Panc1 (cell line): ENCODE results near the gene EEA1. TPM values are rescaled to one million over a fixed set of nuclear protein-coding genes. Genes with fewer than 3 reads are reported as not detected.

Source experiments
- ATAC-seq: fragments of 200-7000 bp; cut with Tn5 transposase; 2 replicates; pipeline ENCODE4 v1.9.1; 2020; ENCODE audit warnings: mild to moderate bottlenecking, moderate library complexity
- BruUV-seq: library from RNA; stranded (reverse); fragments of 400-500 nt; replicated peaks from 2 replicates; lab custom pipeline; 2021; lab: Mats Ljungman, UMichigan
- CTCF ChIA-PET: fragments of 300-600 bp; sonication (Branson Sonifier 250); formaldehyde crosslinking; loops from one replicate; lab custom pipeline; 2022; ENCODE audit warnings: antibody characterized with exemption; lab: Charles Lee
- POLR2A ChIA-PET: fragments of 300-600 bp; sonication (Branson Sonifier 250); formaldehyde crosslinking; loops from one replicate; lab custom pipeline; 2022; ENCODE audit warnings: antibody characterized with exemption; lab: Charles Lee
- DNase-seq: peaks from one replicate; pipeline ENCODE4 v3.0.0-alpha.2; 2010; ENCODE audit warnings: low read depth, low spot score
- H3K27ac ChIP-seq: 2 replicates; pipeline ENCODE4 v1.5.1; 2011; ENCODE audit warnings: mild to moderate bottlenecking, low read length, inconsistent platforms
- H3K27me3 ChIP-seq: fragments of 200-500 bp; sonication (Bioruptor generic); 2 replicates; pipeline ENCODE4 v1.6.0; 2014; ENCODE audit warnings: low read length, inconsistent platforms; ENCODE audit not compliant: control insufficient read depth, insufficient read depth
- H3K36me3 ChIP-seq: fragments of 200-500 bp; sonication (Bioruptor generic); 2 replicates; pipeline ENCODE4 v1.5.1; 2014; ENCODE audit warnings: inconsistent platforms, mild to moderate bottlenecking, low read length, moderate library complexity; ENCODE audit not compliant: control insufficient read depth, insufficient read depth
- H3K4me1 ChIP-seq: 2 replicates; pipeline ENCODE4 v1.5.1; 2011; ENCODE audit warnings: inconsistent platforms, mild to moderate bottlenecking, low read length, moderate library complexity; ENCODE audit not compliant: control insufficient read depth, insufficient read depth
- H3K4me3 ChIP-seq, 2 experiments: 2 replicates each; pipeline ENCODE4 v1.5.1; 2011 to 2012; ENCODE audit warnings: low read depth in 2 of 2, low read length in 2 of 2, mild to moderate bottlenecking in 2 of 2, inconsistent platforms in 1 of 2, moderate library complexity in 1 of 2
- H3K9me3 ChIP-seq: fragments of 200-500 bp; sonication (Bioruptor generic); 2 replicates; pipeline ENCODE4 v1.5.1; 2014; ENCODE audit warnings: low read depth, mild to moderate bottlenecking, inconsistent platforms, low read length, moderate library complexity; ENCODE audit not compliant: control insufficient read depth, insufficient read depth
- POLR2AphosphoS5 ChIP-seq: IDR thresholded peaks from 2 replicates; pipeline ENCODE4 v1.6.1; 2012; ENCODE audit warnings: mild to moderate bottlenecking, low read depth, low read length, moderate library complexity
- SIN3A ChIP-seq: IDR thresholded peaks from 2 replicates; pipeline ENCODE4 v1.6.1; 2012; ENCODE audit warnings: low read depth, mild to moderate bottlenecking, low read length, moderate library complexity, borderline replicate concordance; ENCODE audit not compliant: insufficient read depth
- TCF7L2 ChIP-seq: IDR thresholded peaks from 2 replicates; pipeline ENCODE4 v1.6.1; 2011; ENCODE audit warnings: mild to moderate bottlenecking, low read depth, low read length, inconsistent platforms
- in situ Hi-C: cut with HindIII; loops from 2 replicates; pipeline ENCODE4 v1.10.0; 2016; ENCODE audit warnings: low sequenced_read_pairs, low pct_unique_long_range_greater_than_20kb
- intact Hi-C: fragments of 100-400 bp; cut with micrococcal nuclease; formaldehyde crosslinking; loops from one replicate; pipeline ENCODE4 v1.10.0; 2022; ENCODE audit not compliant: unreplicated experiment
- total RNA-seq: library from RNA; stranded (reverse); gene quantifications from one replicate; pipeline ENCODE4 v1.2.1, GENCODE V29; 2021; ENCODE audit not compliant: unreplicated experiment
- TF ChIP-seq, protein P1 (sequence below): fragments of 450-650 bp; IDR thresholded peaks from 2 replicates; pipeline ENCODE4 v1.5.1; 2017; ENCODE audit warnings: mild to moderate bottlenecking
- TF ChIP-seq, protein P2 (sequence below), 2 experiments: IDR thresholded peaks; 2 replicates each; pipeline ENCODE4 v1.6.1; 2011 to 2012; ENCODE audit warnings: low read depth in 2 of 2, control low read depth in 1 of 2, low read length in 1 of 2, mild to moderate bottlenecking in 1 of 2, moderate library complexity in 1 of 2; ENCODE audit not compliant: insufficient read depth in 1 of 2

The EEA1 gene
- total RNA-seq, 1 experiment from 2014 or later: 15.1 TPM

GRCh38 chr12:92732716-92733115, 196.4 kb downstream of the EEA1 start:
- POLR2A ChIA-PET: interaction anchor here (0.6 kb wide), 1 partner anchor 214 kb away, joined by 3 read pairs; no protein-coding TSS in a partner anchor
- Histone ChIP-seq H3K9me3 (no peaks in the 10 kb centered on the region), H3K27me3 (0 out of 2 replicates have a peak, but pooled peaks cover 2% of the 10 kb centered on the region), H3K36me3 (no peaks in the 10 kb centered on the region), H3K27ac (no peak overlapping the region), H3K4me1 (no peaks in the 10 kb centered on the region), H3K4me3 (no peak overlapping the region)
- in situ Hi-C loops: no loop called here
- TF ChIP-seq, protein P1, sequence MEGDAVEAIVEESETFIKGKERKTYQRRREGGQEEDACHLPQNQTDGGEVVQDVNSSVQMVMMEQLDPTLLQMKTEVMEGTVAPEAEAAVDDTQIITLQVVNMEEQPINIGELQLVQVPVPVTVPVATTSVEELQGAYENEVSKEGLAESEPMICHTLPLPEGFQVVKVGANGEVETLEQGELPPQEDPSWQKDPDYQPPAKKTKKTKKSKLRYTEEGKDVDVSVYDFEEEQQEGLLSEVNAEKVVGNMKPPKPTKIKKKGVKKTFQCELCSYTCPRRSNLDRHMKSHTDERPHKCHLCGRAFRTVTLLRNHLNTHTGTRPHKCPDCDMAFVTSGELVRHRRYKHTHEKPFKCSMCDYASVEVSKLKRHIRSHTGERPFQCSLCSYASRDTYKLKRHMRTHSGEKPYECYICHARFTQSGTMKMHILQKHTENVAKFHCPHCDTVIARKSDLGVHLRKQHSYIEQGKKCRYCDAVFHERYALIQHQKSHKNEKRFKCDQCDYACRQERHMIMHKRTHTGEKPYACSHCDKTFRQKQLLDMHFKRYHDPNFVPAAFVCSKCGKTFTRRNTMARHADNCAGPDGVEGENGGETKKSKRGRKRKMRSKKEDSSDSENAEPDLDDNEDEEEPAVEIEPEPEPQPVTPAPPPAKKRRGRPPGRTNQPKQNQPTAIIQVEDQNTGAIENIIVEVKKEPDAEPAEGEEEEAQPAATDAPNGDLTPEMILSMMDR: no peak
- no peak for TF ChIP-seq POLR2AphosphoS5
- TF ChIP-seq, protein P2, sequence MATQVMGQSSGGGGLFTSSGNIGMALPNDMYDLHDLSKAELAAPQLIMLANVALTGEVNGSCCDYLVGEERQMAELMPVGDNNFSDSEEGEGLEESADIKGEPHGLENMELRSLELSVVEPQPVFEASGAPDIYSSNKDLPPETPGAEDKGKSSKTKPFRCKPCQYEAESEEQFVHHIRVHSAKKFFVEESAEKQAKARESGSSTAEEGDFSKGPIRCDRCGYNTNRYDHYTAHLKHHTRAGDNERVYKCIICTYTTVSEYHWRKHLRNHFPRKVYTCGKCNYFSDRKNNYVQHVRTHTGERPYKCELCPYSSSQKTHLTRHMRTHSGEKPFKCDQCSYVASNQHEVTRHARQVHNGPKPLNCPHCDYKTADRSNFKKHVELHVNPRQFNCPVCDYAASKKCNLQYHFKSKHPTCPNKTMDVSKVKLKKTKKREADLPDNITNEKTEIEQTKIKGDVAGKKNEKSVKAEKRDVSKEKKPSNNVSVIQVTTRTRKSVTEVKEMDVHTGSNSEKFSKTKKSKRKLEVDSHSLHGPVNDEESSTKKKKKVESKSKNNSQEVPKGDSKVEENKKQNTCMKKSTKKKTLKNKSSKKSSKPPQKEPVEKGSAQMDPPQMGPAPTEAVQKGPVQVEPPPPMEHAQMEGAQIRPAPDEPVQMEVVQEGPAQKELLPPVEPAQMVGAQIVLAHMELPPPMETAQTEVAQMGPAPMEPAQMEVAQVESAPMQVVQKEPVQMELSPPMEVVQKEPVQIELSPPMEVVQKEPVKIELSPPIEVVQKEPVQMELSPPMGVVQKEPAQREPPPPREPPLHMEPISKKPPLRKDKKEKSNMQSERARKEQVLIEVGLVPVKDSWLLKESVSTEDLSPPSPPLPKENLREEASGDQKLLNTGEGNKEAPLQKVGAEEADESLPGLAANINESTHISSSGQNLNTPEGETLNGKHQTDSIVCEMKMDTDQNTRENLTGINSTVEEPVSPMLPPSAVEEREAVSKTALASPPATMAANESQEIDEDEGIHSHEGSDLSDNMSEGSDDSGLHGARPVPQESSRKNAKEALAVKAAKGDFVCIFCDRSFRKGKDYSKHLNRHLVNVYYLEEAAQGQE (IDR thresholded peaks at IDR 0.05; ENCODE audit: insufficient read depth in 1 of 2, low read depth in 2 of 2, low read length in 1 of 2): no peak
- TF ChIP-seq SIN3A: no peak
- no peak for TF ChIP-seq TCF7L2
- no peak for DNase-seq
- no TSS peak for BruUV-seq
- ATAC-seq: no peak
- intact Hi-C loops: no loop called here
- CTCF ChIA-PET: no interaction called here

- ChIA-PET CTCF (no interaction called here), POLR2A (interaction anchor here (0.6 kb wide), 1 partner anchor 214 kb away, joined by 3 read pairs; no protein-coding TSS in a partner anchor)
- ATAC-seq (no peak), DNase-seq (no peak)
- Histone ChIP-seq H3K36me3 (no peaks in the 10 kb centered on the region), H3K4me1 (no peaks in the 10 kb centered on the region), H3K27ac (no peak overlapping the region), H3K4me3 (no peak overlapping the region), H3K27me3 (0 out of 2 replicates have a peak, but pooled peaks cover 2% of the 10 kb centered on the region), H3K9me3 (no peaks in the 10 kb centered on the region)
- TF ChIP-seq, protein P1: no peak
- TF ChIP-seq TCF7L2 (no peak), SIN3A (no peak), POLR2AphosphoS5 (no peak)
- TF ChIP-seq, protein P2 (IDR thresholded peaks at IDR 0.05; ENCODE audit: insufficient read depth in 1 of 2, low read depth in 2 of 2, low read length in 1 of 2): no peak
- no TSS peak for BruUV-seq
- intact Hi-C loops: no loop called here
- in situ Hi-C loops: no loop called here
These were observed 196.9 kb downstream of the EEA1 start for GRCh38 chr12:92732216-92732615.
